Stimulated activated CD4-positive, alpha-beta T cell treated with anti-CD3 and anti-CD28 coated beads, Interleukin-1b, Interleukin-23, amount 100 ng/mL, for 1 hour (primary cell): ENCODE results near the gene MTUS2.

Experiments used
- DNase-seq, 2 donors: peaks; one replicate each; pipeline ENCODE4 v3.0.0-alpha.2; 2020; ENCODE audit warnings: low read depth in 2 of 2

The MTUS2 gene

DNA sequence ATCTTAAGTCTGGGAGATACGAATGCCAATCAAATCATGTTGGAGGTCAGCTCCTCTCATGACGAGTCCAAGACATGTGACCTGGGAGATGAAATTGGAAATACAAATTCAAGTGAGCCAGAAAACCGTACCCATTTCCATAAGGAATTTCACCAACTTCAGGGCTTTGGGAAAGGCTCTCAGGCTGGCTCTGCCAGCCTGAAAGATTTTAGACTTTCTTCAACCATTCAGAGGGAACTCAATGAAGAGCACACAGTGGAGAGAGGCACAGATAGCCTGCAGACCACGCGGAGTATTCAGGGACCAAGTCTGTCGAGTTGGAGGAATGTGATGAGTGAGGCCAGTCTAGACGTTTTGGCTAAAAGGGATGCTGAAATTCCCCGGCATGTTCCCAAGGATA lies 204.6 kb downstream of the MTUS2 start:
- no peak for DNase-seq

DNA sequence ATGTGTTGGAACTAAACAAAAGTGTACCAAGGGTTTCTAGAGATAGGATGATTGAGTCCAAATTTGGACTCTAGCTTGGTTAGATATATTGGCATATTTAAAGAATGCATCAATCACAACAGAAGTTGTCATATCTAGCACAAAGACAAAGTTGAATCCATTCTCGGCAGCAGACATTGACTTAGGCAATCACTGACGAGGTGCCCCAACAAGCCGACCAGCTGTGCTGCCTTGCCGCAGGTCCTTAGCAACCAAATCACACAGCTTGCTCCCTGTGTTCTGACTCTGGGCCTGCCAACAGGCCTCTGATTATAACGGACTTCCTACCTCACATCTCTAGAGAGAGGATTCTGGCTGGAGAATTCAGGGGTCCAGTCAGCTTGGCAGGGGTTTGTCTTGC lies 208.7 kb downstream of the MTUS2 start:
- no peak for DNase-seq

- no peak for DNase-seq
These were observed 218.6 kb downstream of the MTUS2 start for GRCh38 chr13:29038700-29039099.

GRCh38 chr13:29039212-29039611 lies 219.1 kb downstream of the MTUS2 start:
- no peak for DNase-seq

DNA sequence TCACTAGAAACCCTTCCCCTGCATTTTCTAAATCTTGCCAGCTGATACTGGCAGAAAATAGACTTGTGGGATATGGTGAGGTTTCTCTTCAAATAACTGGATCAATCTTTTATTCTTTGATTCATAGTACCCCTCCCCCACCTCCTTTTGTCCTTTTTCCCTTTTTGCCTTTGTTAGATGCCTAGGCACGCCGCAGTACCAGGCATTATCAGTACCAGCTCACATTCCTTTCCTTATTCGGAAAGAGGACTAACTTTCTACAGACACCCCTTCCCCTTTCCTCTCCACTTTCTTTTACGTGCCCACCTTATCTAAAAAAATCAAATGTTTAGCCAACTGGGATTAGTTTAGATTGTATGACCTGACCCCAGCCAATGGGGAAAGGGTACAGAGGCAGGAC lies 226.4 kb downstream of the MTUS2 start:
- no peak for DNase-seq

GRCh38 chr13:29049524-29049923 lies 229.4 kb downstream of the MTUS2 start:
- DNase-seq, result no peak

- no peak for DNase-seq
These were observed 230.6 kb downstream of the MTUS2 start for GRCh38 chr13:29050719-29051118.

DNA sequence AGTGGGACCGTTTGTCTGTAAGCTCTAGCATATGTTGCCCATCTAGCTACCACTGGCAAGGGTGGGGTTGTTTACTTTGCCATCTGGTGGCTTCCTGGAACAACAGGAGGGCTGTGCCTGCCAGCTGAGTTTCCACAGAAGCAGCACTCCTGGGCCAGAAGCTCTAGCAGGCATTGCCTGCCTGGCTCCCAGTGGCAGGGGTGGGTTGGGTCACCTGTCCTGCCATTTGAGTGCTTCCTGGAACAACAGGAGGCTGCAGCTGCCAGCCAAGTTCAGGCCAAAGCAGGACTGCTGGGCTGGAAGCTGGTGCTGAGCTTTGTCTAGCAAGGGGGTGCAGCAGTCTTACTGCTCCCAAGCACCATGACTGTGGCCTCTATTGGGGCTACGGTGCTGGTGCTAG lies 239.7 kb downstream of the MTUS2 start:
- no peak for DNase-seq

- no peak for DNase-seq
These were observed 245.0 kb downstream of the MTUS2 start for GRCh38 chr13:29065142-29065541.

- DNase-seq, result no peak
These were observed 247.3 kb downstream of the MTUS2 start for GRCh38 chr13:29067306-29067945.

DNA sequence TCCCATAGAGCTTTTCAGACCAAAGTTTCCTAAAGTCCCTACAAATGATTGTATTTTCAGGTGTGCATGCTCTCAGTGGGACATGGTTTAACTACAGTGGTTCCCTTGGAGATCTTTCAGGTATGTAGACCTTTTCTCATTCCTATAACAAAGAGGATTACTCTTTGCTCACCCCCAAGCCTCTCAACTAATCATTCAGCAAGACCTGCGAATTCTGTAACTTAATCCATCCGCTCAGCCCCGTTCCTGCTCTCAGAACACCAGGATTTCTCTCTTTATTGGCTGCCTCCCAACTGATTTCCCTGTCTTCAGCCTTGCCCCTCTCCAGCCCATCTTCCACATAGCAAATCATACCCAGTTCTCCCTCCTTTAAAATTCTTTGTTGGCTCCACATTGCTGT lies 253.6 kb downstream of the MTUS2 start:
- no peak for DNase-seq

DNA sequence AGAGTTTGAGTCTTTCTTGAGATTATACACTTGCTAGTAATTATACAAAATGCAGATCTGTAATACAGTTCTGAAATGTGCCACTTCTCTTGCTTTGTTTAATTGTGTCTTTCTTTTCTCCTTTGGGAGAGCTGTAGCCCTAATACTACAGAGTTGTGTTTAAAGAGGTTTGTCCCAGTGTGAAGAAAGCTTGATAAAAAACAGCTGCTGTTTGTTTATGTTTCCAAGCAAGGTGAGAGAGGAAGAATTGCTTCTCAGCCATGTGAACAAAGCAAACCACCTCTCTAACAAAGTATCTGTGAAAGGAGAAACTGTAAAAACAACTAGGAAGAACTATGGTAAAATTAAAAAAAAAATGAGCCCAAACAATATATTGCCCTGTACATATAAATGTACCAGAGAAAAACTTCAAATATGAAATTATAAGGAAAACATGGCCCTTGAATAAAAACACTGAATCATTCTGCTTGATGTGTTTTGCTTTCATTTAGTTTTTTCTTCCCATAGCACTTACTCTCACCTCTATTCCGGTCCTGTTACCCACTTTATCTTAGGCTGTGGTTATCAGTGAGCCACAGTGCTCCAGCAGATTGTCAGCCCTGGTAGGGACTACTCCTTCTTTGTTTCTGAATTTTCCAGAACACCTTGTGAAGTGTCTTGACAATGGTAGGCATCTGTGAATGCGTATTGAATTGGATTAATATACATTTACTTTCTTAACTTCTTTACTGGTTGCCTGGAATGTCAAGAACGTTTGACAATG lies 257.1 kb downstream of the MTUS2 start:
- DNase-seq, result no peak

DNA sequence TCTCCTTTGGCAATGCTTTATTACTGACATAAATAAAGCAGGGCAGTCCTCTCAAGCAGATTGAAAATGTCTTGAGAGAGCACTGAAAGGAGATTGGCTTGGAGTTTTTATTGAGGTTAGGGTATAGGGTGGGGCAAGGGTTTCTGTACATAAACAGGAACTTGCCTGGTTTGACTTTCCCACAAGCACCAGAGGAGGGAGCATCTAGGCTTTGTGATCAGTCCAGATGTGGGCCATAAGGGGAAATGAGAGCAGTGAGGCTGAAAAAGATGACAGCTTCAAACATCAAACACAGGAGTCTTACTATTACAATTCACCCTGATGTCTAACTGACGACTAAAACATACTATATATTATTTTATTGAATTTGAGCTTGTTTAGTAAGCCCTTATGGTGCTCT lies 260.9 kb downstream of the MTUS2 start:
- DNase-seq, result no peak

DNA sequence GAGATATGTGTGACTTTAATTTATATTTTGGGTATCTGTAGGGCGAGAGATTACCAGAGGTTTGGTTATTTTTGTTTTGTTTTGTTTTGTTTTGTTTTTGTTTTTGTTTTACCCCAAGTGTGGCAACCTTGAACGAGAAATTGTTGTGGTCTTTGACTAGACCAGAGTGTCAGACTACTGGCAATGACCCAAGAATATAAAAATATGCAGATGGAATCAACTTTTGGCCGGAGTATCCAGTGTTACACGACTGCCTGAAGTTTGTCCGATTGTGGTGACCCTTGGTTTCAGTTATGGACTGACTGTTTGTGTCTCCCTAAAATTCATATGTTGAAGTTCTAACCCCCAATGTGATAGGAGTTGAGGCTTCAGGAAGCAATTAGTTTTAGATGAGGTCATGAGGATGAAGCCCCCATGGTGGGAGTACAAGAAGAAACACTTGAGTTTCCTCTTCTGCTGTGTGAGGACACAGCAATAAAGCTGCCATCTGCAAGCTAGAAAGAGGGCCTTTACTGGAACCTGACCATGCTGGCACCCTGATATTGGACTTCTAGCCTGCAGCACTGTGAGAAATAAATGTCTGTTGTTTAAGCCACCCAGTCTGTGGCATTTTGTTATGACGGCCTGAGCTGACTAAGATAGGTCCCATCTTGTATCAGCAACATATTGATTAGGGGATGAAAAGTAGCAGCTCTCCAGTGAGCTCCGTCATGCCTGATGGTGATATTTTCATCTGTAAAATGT lies 261.7 kb downstream of the MTUS2 start:
- DNase-seq, result no peak

DNA sequence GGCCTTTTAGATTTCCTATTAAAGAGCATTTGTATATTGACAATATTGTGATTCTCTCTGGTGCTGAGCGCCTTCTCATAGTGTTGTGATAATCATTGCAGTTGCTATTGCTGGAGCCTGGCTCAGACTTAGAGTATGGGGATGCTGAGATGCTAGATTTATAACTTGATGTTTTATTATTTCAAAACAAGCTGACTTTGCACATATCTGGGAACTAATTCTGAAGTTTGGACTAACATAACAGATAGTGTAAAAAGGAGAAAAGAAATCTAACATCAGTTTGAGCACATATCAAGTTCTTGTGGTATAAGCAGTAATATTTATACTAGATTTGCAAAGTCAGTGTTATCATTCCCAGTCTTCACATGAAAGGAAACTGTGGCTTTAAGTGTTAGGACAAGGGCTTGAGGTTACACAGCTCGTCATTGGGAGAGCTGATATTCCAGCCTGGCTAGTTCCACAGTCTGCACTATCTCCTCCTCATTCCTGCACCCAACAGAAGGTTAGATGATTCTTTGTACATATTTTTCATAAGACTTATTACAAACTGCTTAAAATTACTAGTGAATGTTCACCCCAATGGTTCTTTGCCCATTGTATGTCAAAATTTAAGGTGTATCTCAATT lies 279.8 kb downstream of the MTUS2 start:
- no peak for DNase-seq

DNA sequence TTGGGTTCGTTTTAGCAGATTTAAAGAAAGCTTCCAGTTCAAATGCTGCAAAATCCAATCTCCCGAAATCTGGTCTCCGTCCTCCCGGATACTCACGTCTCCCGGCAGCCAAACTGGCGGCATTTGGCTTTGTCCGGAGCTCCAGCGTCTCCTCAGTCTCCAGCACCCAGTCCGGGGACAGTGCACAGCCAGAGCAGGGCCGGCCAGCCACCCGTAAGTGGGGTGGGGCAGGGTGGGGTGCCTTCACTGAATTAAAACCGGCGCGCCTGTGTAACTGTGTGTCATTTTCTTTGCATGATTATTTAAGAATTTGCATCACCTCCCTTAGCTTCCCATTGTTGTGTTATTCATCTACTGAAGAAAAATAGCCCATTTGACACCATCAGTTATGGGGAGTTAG lies 280.6 kb downstream of the MTUS2 start:
- DNase-seq, result no peak

DNA sequence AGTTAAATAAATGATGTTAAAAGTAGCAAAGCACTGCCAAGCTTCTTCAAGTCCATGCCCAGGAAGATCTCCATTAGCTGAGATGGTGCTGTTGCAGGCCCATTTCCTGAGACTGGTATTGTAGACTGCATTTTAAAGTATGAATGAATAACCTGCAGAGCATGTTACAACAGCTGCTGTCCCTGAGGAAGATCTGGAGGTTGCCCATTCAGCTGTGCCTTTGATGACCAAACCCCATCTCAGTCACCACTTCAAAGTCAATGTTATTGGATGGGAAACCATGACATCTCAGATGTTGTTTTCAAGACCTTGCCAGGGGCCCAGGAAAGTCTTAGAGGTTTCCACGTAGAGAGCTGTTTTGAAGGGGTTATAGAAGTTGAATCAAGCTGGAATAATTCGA lies 281.3 kb downstream of the MTUS2 start:
- DNase-seq, result no peak

DNA sequence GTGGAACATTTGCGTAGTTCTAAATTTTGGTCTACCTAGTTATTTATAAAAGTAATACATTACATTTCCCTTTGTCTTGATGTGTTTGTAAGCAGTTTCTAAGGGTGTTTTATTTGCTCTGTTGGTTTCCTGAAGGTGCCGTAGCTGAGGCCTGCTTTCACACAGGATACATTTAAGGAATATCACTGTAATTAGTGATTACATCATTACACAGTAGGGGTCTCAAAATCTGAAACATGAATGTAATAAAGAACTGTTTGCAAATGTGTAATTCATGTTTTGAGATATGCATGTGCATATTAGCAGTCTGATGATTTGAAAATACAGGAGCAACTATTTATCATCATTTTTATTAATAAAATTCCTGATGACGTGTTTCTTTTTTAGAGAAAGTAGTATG lies 281.8 kb downstream of the MTUS2 start:
- no peak for DNase-seq

GRCh38 chr13:29103065-29103800 lies 283.1 kb downstream of the MTUS2 start:
- DNase-seq, result no peak

GRCh38 chr13:29104461-29104860 lies 284.3 kb downstream of the MTUS2 start:
- DNase-seq, result no peak

DNA sequence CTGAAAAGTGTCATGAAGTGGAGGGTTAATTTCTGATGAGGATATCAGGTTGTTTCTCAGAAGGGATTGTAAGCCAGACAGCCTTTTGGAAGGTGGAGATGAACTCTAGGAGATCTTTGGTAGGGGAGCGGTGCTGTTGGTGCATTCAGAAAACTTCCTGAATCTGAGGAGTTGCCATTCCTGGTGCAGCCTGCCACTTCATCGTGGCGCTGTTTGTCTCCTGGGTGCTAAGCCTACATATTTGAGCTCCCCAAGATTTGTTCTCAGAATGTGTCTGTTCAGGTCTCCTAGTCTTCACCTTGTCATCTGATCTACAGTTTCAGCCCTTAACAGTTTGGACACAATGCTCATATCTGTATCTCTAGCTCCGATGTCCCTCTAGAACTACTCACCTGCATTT lies 285.6 kb downstream of the MTUS2 start:
- DNase-seq, result no peak

DNA sequence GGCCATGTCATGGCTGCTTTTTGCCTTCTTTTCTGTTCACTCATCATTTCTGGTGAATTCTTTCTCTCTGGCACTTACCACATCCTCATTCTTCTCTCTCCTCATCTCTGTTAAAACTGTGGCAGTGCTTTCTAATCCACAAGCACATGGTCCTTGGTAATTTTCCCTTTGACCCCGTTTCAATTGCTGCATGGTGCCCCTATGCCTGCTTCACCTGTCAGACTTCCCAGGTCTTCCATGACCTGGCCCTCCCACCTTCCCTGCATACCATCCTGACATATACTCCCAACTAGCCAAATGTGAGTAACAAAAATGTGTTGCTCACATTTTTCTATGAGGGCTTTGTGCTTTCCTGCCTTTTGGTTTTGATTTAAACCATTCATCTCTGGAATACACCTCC lies 286.5 kb downstream of the MTUS2 start:
- no peak for DNase-seq
